Right lobe of liver (tissue), 6 donors: Measurements from ENCODE around the gene SLC38A10. TPM values are rescaled to one million over a fixed set of nuclear protein-coding genes. Genes with fewer than 3 reads are reported as not detected.
A peak's percentile ranks its signal among the peaks of the same experiment; 100 is the strongest.

Experiments
- ATAC-seq, 4 donors: fragments of 200-7000 bp; cut with Tn5 transposase; one replicate each; pipeline ENCODE4 v1.9.1; 2020; ENCODE audit warnings: mild to moderate bottlenecking in 4 of 4, moderate library complexity in 4 of 4
- DNase-seq, 3 donors: peaks; one replicate each; pipeline ENCODE4 v3.0.0-alpha.2; 2020
- H3K27ac ChIP-seq, 3 donors: fragments of 200-600 bp; one replicate each; pipeline ENCODE4 v1.8.0; 2022
- H3K27me3 ChIP-seq, 2 donors: fragments of 200-600 bp; one replicate each; pipeline ENCODE4 v1.8.0; 2022
- H3K36me3 ChIP-seq, 4 donors: fragments of 200-600 bp; sonication (generic) in 1 of 4; one replicate each; pipeline versions ENCODE4 v1.5.1 to v1.8.0; 2017 to 2022; ENCODE audit warnings: control low read depth in 1 of 4
- H3K4me1 ChIP-seq, 4 donors: fragments of 200-600 bp; sonication (generic) in 1 of 4; one replicate each; pipeline versions ENCODE4 v1.5.1 to v1.8.0; 2017 to 2022; ENCODE audit warnings: control low read depth in 1 of 4
- H3K4me3 ChIP-seq, 3 donors: fragments of 200-600 bp; one replicate each; pipeline ENCODE4 v1.8.0; 2022
- H3K9me3 ChIP-seq, 4 donors: fragments of 200-600 bp; sonication (generic) in 1 of 4; one replicate each; pipeline versions ENCODE4 v1.5.1 to v1.8.0; 2017 to 2022; ENCODE audit warnings: control low read depth in 1 of 4
- POLR2A ChIP-seq: fragments of 450-650 bp; IDR thresholded peaks from one replicate; pipeline ENCODE4 v1.6.1; 2017; ENCODE audit warnings: antibody characterized with exemption, mild to moderate bottlenecking
- WGBS: methylation state at CpG from one replicate; pipeline ENCODE4 v1.1.6; 2018; ENCODE audit warnings: low coverage, low lambda C conversion rate; ENCODE audit not compliant: insufficient coverage; ENCODE audit errors: missing lambda C conversion rate; 5-methylcytosine and 5-hydroxymethylcytosine counted together
- intact Hi-C, 2 donors: fragments of 100-400 bp; cut with DNase I; formaldehyde crosslinking; loops; one replicate each; pipeline versions ENCODE4 v1.11.2 to v1.14.1; 2022
- total RNA-seq, 6 experiments: library from RNA; depleted of rRNA in 2 of 6; stranded (reverse); fragments of >200 nt in 2 of 6; fragmentation: NEBNext Ultra II Directional in 3 of 6; extraction: Animal tissue kit (Norgen Biotek cat#: 25700) in 3 of 6; gene quantifications; one replicate each; pipeline versions ENCODE4 v1.1.0 to v1.2.4, GENCODE V29; 2016 to 2023
- TF ChIP-seq, protein P1 (sequence below), 4 donors: fragments of 200-600 bp in 3 of 4; fragments of 450-650 bp in 1 of 4; IDR thresholded peaks; one replicate each; pipeline versions ENCODE4 v1.5.1 to v1.8.0; 2016 to 2022; ENCODE audit warnings: antibody characterized with exemption in 4 of 4, mild to moderate bottlenecking in 2 of 4
- donor health status: DM: no; HTN: yes; CAD: no.
- donor health status: DM: no; HTN: no; CAD: no.
- donor health status: DM: no; HTN: no; CAD: no.
- donor health status: DM: no; HTN: yes; CAD: no.
- donor health status: DM: no; HTN: yes; CAD: no.

Gene SLC38A10
- total RNA-seq, 6 experiments from 2014 or later: 60.9 to 104 (median 86.1) TPM

DNA sequence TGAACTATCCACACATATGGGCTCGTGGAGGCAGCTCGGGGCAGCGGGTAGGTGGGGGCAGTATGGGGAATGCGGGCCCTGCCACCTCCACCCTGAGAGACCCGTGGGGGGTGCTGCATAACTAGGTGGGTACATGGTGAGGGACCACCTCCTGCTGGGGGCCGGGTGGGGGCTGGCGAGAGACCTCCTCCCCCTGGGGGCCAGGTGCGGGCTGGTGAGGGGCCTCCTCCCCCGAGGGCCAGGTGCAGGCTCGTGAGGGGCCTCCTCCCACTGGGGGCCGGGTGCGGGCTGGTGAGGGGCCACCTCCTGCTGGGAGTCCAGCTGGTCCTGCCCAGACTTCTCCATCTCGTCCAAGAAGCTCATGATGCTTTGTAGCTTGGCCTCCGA lies 97.7 kb downstream of the SLC38A10 start:
- Histone ChIP-seq H3K27me3 (no peaks in the 10 kb centered on the region), H3K4me1 (no peaks in the 10 kb centered on the region), H3K27ac (no peak overlapping the region), H3K36me3 (no peaks in the 10 kb centered on the region), H3K9me3 (no peaks in the 10 kb centered on the region), H3K4me3 (no peak overlapping the region)
- WGBS: 100% methylated on average over 1 of the region's 14 CpGs
- intact Hi-C loops: loop anchor here in 1 of 2 donors (10.0 kb wide), 1 partner anchor 53 kb away; no protein-coding TSS in a partner anchor
- ATAC-seq: no peak
- DNase-seq: no peak
- no peak for TF ChIP-seq POLR2A
- TF ChIP-seq, protein P1, sequence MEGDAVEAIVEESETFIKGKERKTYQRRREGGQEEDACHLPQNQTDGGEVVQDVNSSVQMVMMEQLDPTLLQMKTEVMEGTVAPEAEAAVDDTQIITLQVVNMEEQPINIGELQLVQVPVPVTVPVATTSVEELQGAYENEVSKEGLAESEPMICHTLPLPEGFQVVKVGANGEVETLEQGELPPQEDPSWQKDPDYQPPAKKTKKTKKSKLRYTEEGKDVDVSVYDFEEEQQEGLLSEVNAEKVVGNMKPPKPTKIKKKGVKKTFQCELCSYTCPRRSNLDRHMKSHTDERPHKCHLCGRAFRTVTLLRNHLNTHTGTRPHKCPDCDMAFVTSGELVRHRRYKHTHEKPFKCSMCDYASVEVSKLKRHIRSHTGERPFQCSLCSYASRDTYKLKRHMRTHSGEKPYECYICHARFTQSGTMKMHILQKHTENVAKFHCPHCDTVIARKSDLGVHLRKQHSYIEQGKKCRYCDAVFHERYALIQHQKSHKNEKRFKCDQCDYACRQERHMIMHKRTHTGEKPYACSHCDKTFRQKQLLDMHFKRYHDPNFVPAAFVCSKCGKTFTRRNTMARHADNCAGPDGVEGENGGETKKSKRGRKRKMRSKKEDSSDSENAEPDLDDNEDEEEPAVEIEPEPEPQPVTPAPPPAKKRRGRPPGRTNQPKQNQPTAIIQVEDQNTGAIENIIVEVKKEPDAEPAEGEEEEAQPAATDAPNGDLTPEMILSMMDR (IDR thresholded peaks at IDR 0.05): no peak

DNA sequence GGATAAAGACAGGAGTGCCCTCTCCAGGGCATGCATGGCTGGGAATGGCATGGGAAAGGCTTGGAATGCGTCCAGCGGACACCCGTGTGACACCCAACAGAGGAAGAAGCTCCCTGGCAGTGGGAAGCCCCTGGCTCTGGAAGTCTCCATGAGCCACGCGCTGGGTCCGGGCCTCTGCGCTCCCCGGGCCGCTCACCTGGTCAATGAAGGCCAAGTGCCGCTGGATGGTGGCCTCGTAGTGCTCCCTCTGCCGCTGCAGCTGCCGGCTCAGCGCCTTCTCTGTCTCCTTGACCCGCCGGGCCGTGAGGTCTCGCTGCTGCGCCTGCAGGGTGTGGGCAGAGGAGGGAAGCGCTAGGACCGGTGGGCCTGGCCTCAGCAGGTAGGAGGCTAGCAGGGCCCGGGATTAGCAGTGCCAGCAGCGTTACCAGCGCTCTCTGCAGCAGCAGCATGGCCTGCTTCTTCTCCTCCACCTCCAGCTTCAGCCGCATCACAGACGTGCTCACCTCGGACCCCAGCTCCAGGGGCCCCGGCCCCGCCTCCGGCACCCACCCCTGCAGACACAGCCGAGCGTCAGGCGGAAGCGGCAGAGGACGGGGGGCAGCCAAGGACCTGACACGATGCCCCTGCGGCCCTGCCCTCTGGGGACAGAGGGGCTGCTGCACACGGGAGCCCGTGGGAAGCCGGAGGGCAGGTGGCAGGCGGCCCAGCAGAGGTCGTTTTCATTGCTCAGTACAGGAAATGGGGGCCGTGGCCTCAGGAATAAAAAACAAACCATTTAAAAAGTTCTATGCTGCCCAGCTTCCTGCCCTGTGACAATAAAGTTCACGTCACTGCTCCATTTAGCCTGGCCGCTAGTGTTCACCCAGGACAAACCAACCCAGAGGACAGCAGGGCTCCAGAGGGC lies 98.3 kb downstream of the SLC38A10 start:
- no peak overlapping the region for H3K4me3 ChIP-seq
- DNase-seq (no peak), ATAC-seq (peak; percentile 2 to 31 (median 24))
- no peak for TF ChIP-seq POLR2A
- TF ChIP-seq, protein P1 (IDR thresholded peaks at IDR 0.05): no peak
- H3K27me3 ChIP-seq: no peaks in the 10 kb centered on the region
- no peak overlapping the region for H3K27ac ChIP-seq
- intact Hi-C loops: loop anchor here in 1 of 2 donors (10.0 kb wide), 1 partner anchor 52 kb away; no protein-coding TSS in a partner anchor
- H3K36me3 ChIP-seq: no peaks in the 10 kb centered on the region
- no peaks in the 10 kb centered on the region for H3K9me3 ChIP-seq
- H3K4me1 ChIP-seq: no peaks in the 10 kb centered on the region
- WGBS: 80% methylated on average over 5 of the region's 45 CpGs

DNA sequence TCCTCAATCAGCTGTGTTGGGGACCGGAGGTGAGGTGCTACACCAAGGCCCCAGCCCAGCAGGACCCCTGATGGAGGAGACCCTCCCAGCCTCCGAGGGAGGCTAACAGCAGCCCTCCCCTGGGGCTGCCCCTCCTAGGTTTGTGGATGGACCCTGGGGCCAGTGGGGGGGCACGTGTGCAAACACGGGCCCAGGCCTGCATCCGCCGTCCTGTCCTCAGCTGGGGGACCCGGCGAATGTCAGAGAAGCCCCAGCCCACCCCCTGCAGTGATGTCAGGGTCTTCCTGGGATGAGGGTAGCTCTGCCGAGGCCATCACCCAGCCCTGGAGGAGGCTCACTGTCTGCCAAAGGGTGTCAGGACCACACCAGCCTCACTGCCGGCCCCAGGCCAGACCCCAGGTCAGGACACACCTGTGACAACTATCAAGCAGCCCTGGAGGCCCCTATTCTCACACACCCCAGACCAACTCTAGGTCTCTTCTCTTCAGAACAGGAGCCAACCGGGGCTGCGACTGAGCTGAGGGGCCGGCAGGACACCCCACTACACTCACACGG lies 99.1 kb downstream of the SLC38A10 start:
- no peak for TF ChIP-seq POLR2A
- TF ChIP-seq, protein P1 (IDR thresholded peaks at IDR 0.05): no peak
- Histone ChIP-seq H3K9me3 (no peaks in the 10 kb centered on the region), H3K4me1 (no peaks in the 10 kb centered on the region), H3K27ac (no peak overlapping the region), H3K36me3 (no peaks in the 10 kb centered on the region), H3K27me3 (no peaks in the 10 kb centered on the region), H3K4me3 (no peak overlapping the region)
- no peak for DNase-seq
- no peak for ATAC-seq
- whole genome bisulfite sequencing: 97% methylated on average over 5 of the region's 14 CpGs
- intact Hi-C loops: loop anchor here in 1 of 2 donors (10.0 kb wide), 1 partner anchor 51 kb away; no protein-coding TSS in a partner anchor

Other genes with a start within 250 kb of the SLC38A10 start
- not detected for gene PVALEF, start 129.8 kb downstream of the SLC38A10 start, total RNA-seq
- gene AATK, start 129.1 kb downstream of the SLC38A10 start, total RNA-seq: 1 to 10 TPM in 2 of 6 experiments, under 1 TPM in 4; 0.31 to 1.2 (median 0.86) TPM
- gene CEP131, start 72.3 kb downstream of the SLC38A10 start, total RNA-seq: 1 to 10 TPM; 1.5 to 4.3 (median 2.1) TPM
- gene TEPSIN, start 56.3 kb downstream of the SLC38A10 start, total RNA-seq: 10 to 100 TPM; 11.9 to 27.6 (median 18.1) TPM
- 10 to 100 TPM; 15.7 to 35.9 (median 23.3) TPM for gene NDUFAF8, start 56.0 kb downstream of the SLC38A10 start, total RNA-seq
- 1 to 10 TPM; 2.5 to 6.4 (median 4.9) TPM for gene BAHCC1, start 100.2 kb upstream of the SLC38A10 start, total RNA-seq
- gene ACTG1, start 217.5 kb upstream of the SLC38A10 start, total RNA-seq: 1,000 to 10,000 TPM in 3 of 6 experiments, 100 to 1,000 TPM in 3; 218 to 2,508 (median 1,326) TPM
- gene FSCN2, start 233.1 kb upstream of the SLC38A10 start, total RNA-seq: under 1 TPM in 1 of 6 experiments, not detected in 5; 0.22 TPM